Smooth muscle cell (in vitro differentiated cells): ENCODE results near the gene ZNF624. TPM values are rescaled to one million over a fixed set of nuclear protein-coding genes. Genes with fewer than 3 reads are reported as not detected.
"Not testable (repeated sequence)": the region's sequence is repeated elsewhere in the genome, so short reads cannot be mapped to it uniquely, and the experiment has no call there.

Experiments
- DNase-seq: peaks from one replicate; lab custom pipeline; 2025; ENCODE audit not compliant: unreplicated experiment; lab: John Stamatoyannopoulos, UW
- H2AFZ ChIP-seq: fragments of 200-600 bp; sonication (generic); 2 replicates; pipeline ENCODE4 v1.6.0; 2016; ENCODE audit warnings: antibody characterized with exemption, low read depth, mild to moderate bottlenecking
- H3F3A ChIP-seq: fragments of 200-600 bp; sonication (generic); 2 replicates; pipeline ENCODE4 v1.6.0; 2017; ENCODE audit warnings: antibody characterized with exemption, low read depth
- H3K27ac ChIP-seq: fragments of 200-600 bp; sonication (generic); 2 replicates; pipeline ENCODE4 v1.5.1; 2016; ENCODE audit warnings: low read depth, mild to moderate bottlenecking
- H3K27me3 ChIP-seq: fragments of 200-600 bp; sonication (generic); 2 replicates; pipeline ENCODE4 v1.6.1; 2016; ENCODE audit warnings: low read depth, mild to moderate bottlenecking
- H3K36me3 ChIP-seq: fragments of 200-600 bp; sonication (generic); 2 replicates; pipeline ENCODE4 v1.5.1; 2016; ENCODE audit warnings: low read depth
- H3K4me1 ChIP-seq: fragments of 200-600 bp; sonication (generic); 2 replicates; pipeline ENCODE4 v1.5.1; 2016; ENCODE audit warnings: low read depth
- H3K4me2 ChIP-seq: fragments of 200-600 bp; sonication (generic); 2 replicates; pipeline ENCODE4 v1.6.0; 2016; ENCODE audit warnings: mild to moderate bottlenecking
- H3K4me3 ChIP-seq: fragments of 200-600 bp; sonication (generic); 2 replicates; pipeline ENCODE4 v1.5.1; 2016; ENCODE audit warnings: mild to moderate bottlenecking
- H3K79me2 ChIP-seq: fragments of 200-600 bp; sonication (generic); 2 replicates; pipeline ENCODE4 v1.6.0; 2016; ENCODE audit warnings: low read depth, mild to moderate bottlenecking
- H3K9ac ChIP-seq: fragments of 200-600 bp; sonication (generic); 2 replicates; pipeline ENCODE4 v1.6.0; 2016; ENCODE audit warnings: low read depth
- H3K9me3 ChIP-seq: fragments of 200-600 bp; sonication (generic); replicated peaks from 2 replicates; pipeline ENCODE4 v1.5.1; 2016; ENCODE audit warnings: low read depth
- H4K20me1 ChIP-seq: fragments of 200-600 bp; sonication (generic); 2 replicates; pipeline ENCODE4 v1.6.0; 2016; ENCODE audit warnings: low read depth
- WGBS: methylation state at CpG from one replicate; pipeline ENCODE4 v1.1.7; 2016; ENCODE audit warnings: low lambda C conversion rate; 5-methylcytosine and 5-hydroxymethylcytosine counted together
- polyA plus RNA-seq: library from polyadenylated mRNA; unstranded; fragments of >200 nt; fragmentation: Nextera tagmentation; extraction: Ambion mirVana; gene quantifications from 2 replicates; pipeline ENCODE4 v1.2.1, GENCODE V29; 2016
- total RNA-seq: library from RNA; depleted of rRNA; stranded (reverse); fragments of >200 nt; gene quantifications from 2 replicates; pipeline ENCODE4 v1.2.3, GENCODE V29; 2014
- TF ChIP-seq, protein P1 (sequence below): fragments of 200-600 bp; sonication (generic); IDR thresholded peaks from 2 replicates; pipeline ENCODE4 v1.5.1; 2017; ENCODE audit warnings: borderline replicate concordance, mild to moderate bottlenecking, antibody characterized with exemption; ENCODE audit not compliant: insufficient read depth, poor library complexity, severe bottlenecking

Gene ZNF624
- total RNA-seq (12.8 and 13.0 TPM in 2 replicates), polyA plus RNA-seq (3.3 and 3.6 TPM in 2 replicates)

DNA sequence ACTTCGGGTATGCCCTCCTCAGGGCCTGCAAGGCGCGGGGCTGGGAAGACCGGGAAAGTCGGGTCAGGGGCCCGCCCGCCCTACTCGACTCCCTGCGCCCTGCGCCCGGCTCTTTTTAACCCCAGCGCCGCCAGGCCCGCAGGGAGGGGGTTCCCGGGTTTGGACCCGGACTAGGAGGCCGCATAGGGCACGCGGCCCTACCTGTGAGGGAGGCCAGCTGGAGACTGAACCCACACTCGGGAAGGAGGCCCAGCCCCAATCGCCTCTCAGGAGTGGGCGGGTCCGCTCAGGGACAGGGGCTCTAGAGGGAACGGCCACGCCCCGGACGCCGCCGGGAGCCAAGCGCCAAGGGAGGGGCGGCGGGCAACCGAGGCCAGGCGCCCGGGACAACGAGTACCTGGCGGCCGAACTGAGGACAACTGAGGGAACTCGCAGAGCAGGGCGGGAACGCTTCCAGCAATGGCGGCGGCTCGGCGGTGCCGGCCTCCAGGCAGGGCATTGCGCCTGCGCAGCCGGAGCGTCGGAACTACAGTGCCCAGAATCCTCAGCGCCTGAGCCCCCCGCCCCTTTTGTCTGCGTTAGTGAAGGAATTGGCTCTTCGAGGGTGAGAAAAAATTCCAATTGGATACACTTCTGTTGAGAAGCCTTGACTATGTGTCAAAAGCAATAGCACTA lies at the start of gene ZNF624:
Gene ZNF624, minus strand, starts transcription at position 484 of the 675 bp plus-strand sequence.
- no peaks in the 10 kb centered on the region for H3F3A ChIP-seq
- H3K4me1 ChIP-seq: peaks cover 14% of the 10 kb centered on the region
- peak within 1 kb of the TSS; percentile 81 for H3K27ac ChIP-seq
- H3K27me3 ChIP-seq: peaks cover 3% of the 10 kb centered on the region
- WGBS: 1% methylated on average over 55 of the region's 55 CpGs
- TF ChIP-seq, protein P1, sequence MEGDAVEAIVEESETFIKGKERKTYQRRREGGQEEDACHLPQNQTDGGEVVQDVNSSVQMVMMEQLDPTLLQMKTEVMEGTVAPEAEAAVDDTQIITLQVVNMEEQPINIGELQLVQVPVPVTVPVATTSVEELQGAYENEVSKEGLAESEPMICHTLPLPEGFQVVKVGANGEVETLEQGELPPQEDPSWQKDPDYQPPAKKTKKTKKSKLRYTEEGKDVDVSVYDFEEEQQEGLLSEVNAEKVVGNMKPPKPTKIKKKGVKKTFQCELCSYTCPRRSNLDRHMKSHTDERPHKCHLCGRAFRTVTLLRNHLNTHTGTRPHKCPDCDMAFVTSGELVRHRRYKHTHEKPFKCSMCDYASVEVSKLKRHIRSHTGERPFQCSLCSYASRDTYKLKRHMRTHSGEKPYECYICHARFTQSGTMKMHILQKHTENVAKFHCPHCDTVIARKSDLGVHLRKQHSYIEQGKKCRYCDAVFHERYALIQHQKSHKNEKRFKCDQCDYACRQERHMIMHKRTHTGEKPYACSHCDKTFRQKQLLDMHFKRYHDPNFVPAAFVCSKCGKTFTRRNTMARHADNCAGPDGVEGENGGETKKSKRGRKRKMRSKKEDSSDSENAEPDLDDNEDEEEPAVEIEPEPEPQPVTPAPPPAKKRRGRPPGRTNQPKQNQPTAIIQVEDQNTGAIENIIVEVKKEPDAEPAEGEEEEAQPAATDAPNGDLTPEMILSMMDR: no peak
- H3K9me3 ChIP-seq: no peaks in the 10 kb centered on the region
- peak within 1 kb of the TSS; percentile 80 for H3K9ac ChIP-seq
- peak within 1 kb of the TSS; percentile 89 for H2AFZ ChIP-seq
- peak; percentile 64 for DNase-seq
- peaks cover 27% of the 10 kb centered on the region for H3K79me2 ChIP-seq
- H3K4me3 ChIP-seq: peak within 1 kb of the TSS; percentile 70
- peaks cover 4% of the 10 kb centered on the region for H4K20me1 ChIP-seq
- peak within 1 kb of the TSS; percentile 93 for H3K4me2 ChIP-seq
- no peaks in the 10 kb centered on the region for H3K36me3 ChIP-seq

DNA sequence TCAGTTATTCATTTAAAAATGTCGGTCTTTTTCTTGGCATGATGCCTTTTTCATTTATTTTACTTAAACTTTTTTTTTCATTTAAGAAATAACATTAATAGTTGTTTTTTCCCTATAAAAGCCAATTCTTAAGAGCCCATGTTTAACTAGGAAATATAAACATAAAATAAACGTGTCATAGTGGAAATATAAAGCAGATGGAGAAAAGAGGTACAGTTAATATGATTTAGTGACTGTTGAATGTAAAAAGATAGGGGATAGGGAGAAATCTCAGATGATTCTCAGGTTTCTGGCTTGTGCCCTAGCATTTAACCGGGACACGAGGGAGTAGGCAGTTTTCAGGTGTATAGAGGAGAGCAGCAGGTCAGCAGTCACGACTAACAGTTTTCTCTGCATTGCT lies 44.0 kb upstream of the ZNF624 start:
- H3F3A ChIP-seq, H3K27me3 ChIP-seq, DNase-seq: not testable (repeated sequence)

DNA sequence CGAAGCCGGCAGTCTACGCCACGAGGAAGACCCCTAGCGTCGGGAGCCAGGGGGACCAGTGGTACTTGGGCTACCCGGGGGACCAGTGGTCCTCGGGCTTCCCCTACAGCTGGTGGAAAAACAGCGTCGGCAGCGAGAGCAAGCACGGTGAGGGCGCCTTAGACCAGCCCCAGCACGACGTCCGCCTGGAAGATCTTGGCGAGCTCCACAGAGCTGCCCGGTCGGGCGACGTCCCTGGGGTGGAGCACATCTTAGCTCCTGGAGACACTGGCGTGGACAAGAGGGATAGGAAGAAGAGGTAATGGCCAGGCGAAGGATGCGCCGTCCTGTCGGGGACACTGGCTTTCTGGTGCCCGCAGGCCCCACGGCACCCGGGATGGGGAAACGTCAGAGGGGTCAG lies 36.8 kb upstream of the ZNF624 start:
- H3K27ac ChIP-seq, H3K27me3 ChIP-seq, DNase-seq, H3K9ac ChIP-seq, H2AFZ ChIP-seq, H3K4me3 ChIP-seq, H4K20me1 ChIP-seq, H3K9me3 ChIP-seq, H3F3A ChIP-seq, H3K79me2 ChIP-seq, H3K36me3 ChIP-seq, H3K4me1 ChIP-seq, H3K4me2 ChIP-seq: not testable (repeated sequence)
- WGBS: 99% methylated on average over 29 of the region's 30 CpGs

More for the DNA sequence above, 44.0 kb upstream of the ZNF624 start:
- H3K36me3 ChIP-seq, H3K9me3 ChIP-seq, H2AFZ ChIP-seq, H4K20me1 ChIP-seq, H3K9ac ChIP-seq, H3K4me1 ChIP-seq, H3K79me2 ChIP-seq, H3K27ac ChIP-seq, H3K4me2 ChIP-seq, H3K4me3 ChIP-seq: not testable (repeated sequence)
- WGBS: 89% methylated on average over 5 of the region's 5 CpGs

DNA sequence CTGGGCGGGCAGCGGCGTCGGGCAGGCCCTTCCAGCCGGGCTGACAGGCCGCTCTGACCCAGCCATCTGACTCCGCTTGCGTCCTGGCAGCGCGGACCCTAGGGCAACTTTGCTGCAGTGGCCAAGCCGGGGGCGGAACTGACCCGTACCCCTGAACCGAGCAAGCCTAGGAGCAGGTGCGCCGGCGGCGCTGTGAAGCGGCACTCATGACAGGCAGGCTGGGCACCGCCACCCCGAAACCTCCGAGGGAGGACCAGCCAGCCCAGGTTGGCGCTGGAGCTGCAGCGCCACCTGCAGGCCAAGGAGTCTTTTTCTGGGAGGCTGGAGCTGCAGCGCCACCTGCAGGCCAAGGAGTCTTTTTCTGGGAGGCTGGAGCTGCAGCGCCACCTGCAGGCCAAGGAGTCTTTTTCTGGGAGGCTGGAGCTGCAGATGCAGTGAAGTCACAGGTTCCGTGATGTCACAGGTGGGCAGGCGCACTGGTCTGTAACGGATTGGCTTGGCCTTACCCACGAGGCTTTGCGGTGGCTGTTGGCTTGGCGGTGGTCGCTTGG lies 36.2 kb upstream of the ZNF624 start, which contains the start of gene CCDC144A:
Gene CCDC144A, plus strand, starts transcription at position 511 of the 551 bp plus-strand sequence. CDS start 160 bp downstream, outside the sequence.
- TF ChIP-seq, protein P1: peak; percentile 46
- 86% methylated on average over 23 of the region's 33 CpGs for WGBS
- H3K4me3 ChIP-seq, H3K9ac ChIP-seq, H3K4me1 ChIP-seq, H3K79me2 ChIP-seq, H3K27ac ChIP-seq, H3K4me2 ChIP-seq, H3F3A ChIP-seq, DNase-seq, H3K9me3 ChIP-seq, H2AFZ ChIP-seq, H3K36me3 ChIP-seq, H4K20me1 ChIP-seq, H3K27me3 ChIP-seq: not testable (repeated sequence)

DNA sequence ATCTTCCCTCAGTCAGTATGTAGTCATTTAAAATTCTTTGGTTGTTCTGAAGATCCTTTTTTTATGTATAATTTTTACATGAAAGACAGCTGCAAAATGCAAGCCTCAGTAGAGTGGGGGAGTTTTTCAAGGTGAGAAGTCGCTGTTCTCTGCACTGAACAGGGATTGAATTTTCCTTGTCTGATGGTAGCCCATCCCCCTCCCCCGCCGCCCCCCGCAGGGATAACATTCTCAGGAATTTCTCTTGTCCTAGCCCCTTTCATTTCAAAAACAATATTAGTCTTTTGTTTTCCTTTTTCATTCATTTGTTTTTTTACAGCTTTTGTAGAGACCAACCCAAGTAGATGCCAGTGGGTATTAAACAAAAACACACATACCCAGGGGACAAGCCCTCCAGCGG lies 33.5 kb upstream of the ZNF624 start:
- H3K9me3 ChIP-seq, H4K20me1 ChIP-seq, H3K36me3 ChIP-seq, H3K79me2 ChIP-seq, H3F3A ChIP-seq, H3K4me2 ChIP-seq, H3K4me3 ChIP-seq, H2AFZ ChIP-seq, H3K9ac ChIP-seq, H3K27me3 ChIP-seq, H3K27ac ChIP-seq, H3K4me1 ChIP-seq, DNase-seq: not testable (repeated sequence)
- 38% methylated on average over 5 of the region's 5 CpGs for WGBS

DNA sequence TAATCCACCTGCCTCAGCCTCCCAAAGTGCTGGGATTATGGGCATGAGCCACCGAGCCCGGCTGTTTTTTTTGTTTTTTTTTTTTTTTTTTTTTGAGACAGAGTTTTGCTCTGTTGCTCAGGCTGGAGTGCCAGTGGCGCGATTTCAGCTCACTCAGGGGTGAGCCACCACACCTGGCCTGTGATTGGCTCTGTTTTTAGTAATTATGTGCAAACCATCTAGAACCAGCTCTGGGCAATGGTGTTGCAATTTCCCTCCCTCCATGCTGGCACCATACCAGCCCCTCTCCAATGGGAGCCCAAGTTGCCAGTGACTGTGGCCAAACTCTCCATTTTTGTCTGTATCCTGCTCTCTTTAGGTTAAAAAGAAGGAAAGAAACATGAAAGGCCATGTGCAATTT lies 32.4 kb upstream of the ZNF624 start:
- H3K4me3 ChIP-seq, H3K4me1 ChIP-seq, H3K27ac ChIP-seq, H4K20me1 ChIP-seq, H3K9ac ChIP-seq, H3K79me2 ChIP-seq, H3K36me3 ChIP-seq, H2AFZ ChIP-seq, H3K4me2 ChIP-seq, H3K9me3 ChIP-seq, DNase-seq, H3F3A ChIP-seq, H3K27me3 ChIP-seq: not testable (repeated sequence)
- 95% methylated on average over 4 of the region's 4 CpGs for WGBS
